Measurements from ENCODE around the gene POLDIP2. TPM values are rescaled to one million over a fixed set of nuclear protein-coding genes. Genes with fewer than 3 reads are reported as not detected.
A peak's percentile ranks its signal among the peaks of the same experiment; 100 is the strongest.

Gene POLDIP2
- total and polyA plus RNA-seq, 2 of the 4 experiments (the other 2 are of a cell fraction), result 66.7 to 77.8 TPM

- TF ChIP-seq CEBPB (IDR thresholded peaks at IDR 0.05; ENCODE audit: low read depth, low read length), result no peak
- no peak for TF ChIP-seq BHLHE40 (IDR thresholded peaks at IDR 0.05; ENCODE audit: low read depth, low read length)
Measured at GRCh38 chr17:28320215-28321061, 36.9 kb downstream of the POLDIP2 start (continued).

GRCh38 chr17:28319598-28319935 is 37.8 kb downstream of the POLDIP2 start:
- dilution Hi-C loops (cut with HindIII; ENCODE audit: low sequenced_read_pairs, unreplicated experiment) (no loop called here), in situ Hi-C loops (cut with MboI; ENCODE audit: low sequenced_read_pairs) (no loop called here), intact Hi-C loops (cut with micrococcal nuclease) (loop anchor here (5.0 kb wide), 1 partner anchor 427 kb away; the partner anchor contains the start of gene LYRM9)
- DNase-seq (peak; percentile 12), ATAC-seq (ENCODE audit: low read depth) (peak; percentile 5)
- no peak for TF ChIP-seq FOS (IDR thresholded peaks at IDR 0.05; ENCODE audit: low read depth, low read length)
- TF ChIP-seq RFX5 (IDR thresholded peaks at IDR 0.05; ENCODE audit: low read depth, low read length), result no peak
- Histone ChIP-seq H2AK5ac (ENCODE audit: low read depth, low read length) (no peak overlapping the region), H2BK20ac (ENCODE audit: low read depth, low read length) (no peak overlapping the region), H3K4me1 (ENCODE audit: control insufficient read depth, insufficient read depth, low read length) (peaks cover 4% of the 10 kb centered on the region; the same call in 1 of the 2 replicates), H3K9me3 (ENCODE audit: control insufficient read depth, insufficient read depth, low read length) (no peaks in the 10 kb centered on the region), H2BK5ac (ENCODE audit: low read depth, low read length, poor library complexity, severe bottlenecking) (no peak overlapping the region), H3K79me1 (ENCODE audit: low read depth in 1 of 2, low read length in 2 of 2) (peaks cover 16 to 21% of the 10 kb centered on the region in 2 experiments; a peak in 3 of 4 replicates), H3K18ac (ENCODE audit: low read depth, low read length) (no peak overlapping the region), H4K8ac (ENCODE audit: low read depth in 2 of 2, low read length in 2 of 2) (peak overlapping the region in 1 of 2 experiments; percentile 12; a peak in 2 of 4 replicates), H2AK9ac (replicated peaks; ENCODE audit: low read depth, low read length, poor library complexity) (peak overlapping the region; percentile 89), H3K14ac (replicated peaks; ENCODE audit: low read depth, low read length) (no peak overlapping the region; the same call in 1 of the 2 replicates), H3K27me3 (ENCODE audit: control insufficient read depth, insufficient read depth, low read length) (no peaks in the 10 kb centered on the region), H4K91ac (ENCODE audit: insufficient read depth, low read depth, low read length) (no peak overlapping the region), H2BK15ac (ENCODE audit: low read depth, low read length) (no peak overlapping the region), H4K5ac (ENCODE audit: low read depth, low read length) (no peak overlapping the region), H4K20me1 (ENCODE audit: insufficient read depth, low read length) (no peaks in the 10 kb centered on the region), H3K9me1 (ENCODE audit: insufficient read depth, low read length) (peaks cover 3% of the 10 kb centered on the region; the same call in 1 of the 2 replicates), H3K4ac (ENCODE audit: low read depth, low read length) (0 out of 2 replicates have a peak overlapping the region, but pooled peaks have one; percentile 17), H2BK120ac (ENCODE audit: low read depth, low read length) (no peak overlapping the region), H3K27ac (ENCODE audit: insufficient read depth, low read length) (peak overlapping the region; percentile 15; the same call in 1 of the 2 replicates), H3K23ac (ENCODE audit: low read depth, low read length) (0 out of 2 replicates have a peak overlapping the region, but pooled peaks have one; percentile 11), H3K9ac (ENCODE audit: low read depth, low read length) (peak overlapping the region; percentile 46), H3K4me3 (ENCODE audit: insufficient read depth, low read depth, low read length) (peak overlapping the region; percentile 67), H3K56ac (ENCODE audit: extremely low read depth, insufficient read depth, low read length) (no peak overlapping the region), H2AFZ (replicated peaks; ENCODE audit: low read length, poor library complexity) (peak overlapping the region; percentile 100), H3K4me2 (ENCODE audit: low read depth, low read length) (peak overlapping the region; percentile 87), H3K36me3 (ENCODE audit: control insufficient read depth, insufficient read depth, low read length) (no peaks in the 10 kb centered on the region)
- CTCF ChIA-PET, result interaction anchor here (1.1 kb wide), 1 partner anchor 16 kb away, joined by 3 read pairs; the partner anchor contains the start of genes IFT20 and TNFAIP1
- POLR2A ChIA-PET (ENCODE audit: unreplicated experiment), result no interaction called here
- 0% methylated on average over 4 of the region's 7 CpGs; no CpG with 5 or more reads in 1 of the 2 experiments for WGBS, 2 experiments (ENCODE audit: extremely low coverage in 2 of 2, insufficient read length in 1 of 2)
- BruUV-seq (replicated peaks), result no TSS peak

All from IMR-90 (cell line).